ENCODE results near the gene TSPAN5. TPM values are rescaled to one million over a fixed set of nuclear protein-coding genes. Genes with fewer than 3 reads are reported as not detected.
"Not testable (repeated sequence)": the region's sequence is repeated elsewhere in the genome, so short reads cannot be mapped to it uniquely, and the experiment has no call there.

TSPAN5 gene
- total RNA-seq, 1 experiment from 2014 or later = 4.3 TPM

- H3K36me3 ChIP-seq (replicated peaks; ENCODE audit: control insufficient read depth, insufficient read depth, low read length); H3K4me3 ChIP-seq (ENCODE audit: insufficient read depth, low read depth, low read length); H3K27me3 ChIP-seq (ENCODE audit: control insufficient read depth, insufficient read depth, low read length); DNase-seq: not testable (repeated sequence)
These were observed 124.3 kb downstream of the TSPAN5 start for GRCh38 chr4:98534146-98534545.

- Histone ChIP-seq H3K4me3 (ENCODE audit: insufficient read depth, low read depth, low read length) (no peak overlapping the region), H3K36me3 (replicated peaks; ENCODE audit: control insufficient read depth, insufficient read depth, low read length) (no peaks in the 10 kb centered on the region), H3K27me3 (ENCODE audit: control insufficient read depth, insufficient read depth, low read length) (no peaks in the 10 kb centered on the region)
- no peak for DNase-seq
These were observed 127.8 kb downstream of the TSPAN5 start for GRCh38 chr4:98530572-98530971.

GRCh38 chr4:98529970-98530569, 128.3 kb downstream of the TSPAN5 start:
- Histone ChIP-seq H3K27me3 (ENCODE audit: control insufficient read depth, insufficient read depth, low read length) (no peaks in the 10 kb centered on the region), H3K36me3 (replicated peaks; ENCODE audit: control insufficient read depth, insufficient read depth, low read length) (no peaks in the 10 kb centered on the region), H3K4me3 (ENCODE audit: insufficient read depth, low read depth, low read length) (no peak overlapping the region)
- no peak for DNase-seq

GRCh38 chr4:98528882-98529281, 129.5 kb downstream of the TSPAN5 start:
- DNase-seq = no peak
- H3K36me3 ChIP-seq (replicated peaks; ENCODE audit: control insufficient read depth, insufficient read depth, low read length) = no peaks in the 10 kb centered on the region
- no peaks in the 10 kb centered on the region for H3K27me3 ChIP-seq (ENCODE audit: control insufficient read depth, insufficient read depth, low read length)
- H3K4me3 ChIP-seq (ENCODE audit: insufficient read depth, low read depth, low read length) = no peak overlapping the region

GRCh38 chr4:98527534-98528269, 130.7 kb downstream of the TSPAN5 start:
- Histone ChIP-seq H3K36me3 (replicated peaks; ENCODE audit: control insufficient read depth, insufficient read depth, low read length) (no peaks in the 10 kb centered on the region), H3K27me3 (ENCODE audit: control insufficient read depth, insufficient read depth, low read length) (no peaks in the 10 kb centered on the region)
- no peak for DNase-seq

DNA sequence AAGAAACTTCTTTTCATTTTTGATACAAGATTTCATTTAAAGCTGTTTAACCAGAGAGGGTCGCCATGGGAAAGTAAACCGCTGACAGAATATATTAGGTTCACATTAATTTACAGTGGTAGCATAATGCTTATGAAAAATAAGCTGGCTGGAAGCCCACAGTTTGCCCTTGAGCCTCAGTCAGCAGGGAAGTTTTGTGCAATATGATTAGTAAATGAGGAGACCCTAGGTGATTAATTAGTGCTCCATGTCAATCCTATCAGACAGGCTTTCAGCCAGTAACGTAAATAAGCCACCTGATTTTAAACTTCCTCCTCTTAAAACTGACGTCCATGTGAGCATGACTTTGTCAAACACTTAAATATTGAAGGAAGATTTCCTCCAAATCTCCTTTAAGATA, 134.2 kb downstream of the TSPAN5 start:
- DNase-seq = no peak
- no peak overlapping the region for H3K4me3 ChIP-seq (ENCODE audit: insufficient read depth, low read depth, low read length)
- H3K36me3 ChIP-seq (replicated peaks; ENCODE audit: control insufficient read depth, insufficient read depth, low read length) = no peaks in the 10 kb centered on the region
- no peaks in the 10 kb centered on the region for H3K27me3 ChIP-seq (ENCODE audit: control insufficient read depth, insufficient read depth, low read length)

More at GRCh38 chr4:98527534-98528269, 130.7 kb downstream of the TSPAN5 start:
- no peak overlapping the region for H3K4me3 ChIP-seq (ENCODE audit: insufficient read depth, low read depth, low read length)

- Histone ChIP-seq H3K36me3 (replicated peaks; ENCODE audit: control insufficient read depth, insufficient read depth, low read length) (no peaks in the 10 kb centered on the region), H3K4me3 (ENCODE audit: insufficient read depth, low read depth, low read length) (no peak overlapping the region)
- no peak for DNase-seq
These were observed 135.6 kb downstream of the TSPAN5 start for GRCh38 chr4:98522636-98523395.

DNA sequence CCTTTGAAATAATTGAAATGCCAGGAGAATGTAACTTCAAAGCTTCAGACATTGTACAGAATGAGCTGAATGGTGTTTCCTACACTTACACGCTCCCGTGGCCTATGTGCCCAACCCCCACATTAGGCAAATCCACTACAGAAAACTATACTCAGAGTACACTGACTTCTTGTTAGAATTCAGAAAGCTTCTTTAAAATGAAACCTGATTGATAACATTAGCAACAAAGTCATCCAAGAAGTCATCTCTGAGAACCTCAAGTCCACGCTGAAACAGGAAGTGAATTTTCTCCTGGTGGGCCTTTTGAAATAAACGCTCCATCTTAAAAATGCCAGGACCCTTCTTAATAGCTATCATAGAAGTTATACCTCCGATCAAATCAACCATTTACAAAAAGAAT, 136.3 kb downstream of the TSPAN5 start:
- DNase-seq = no peak
- H3K36me3 ChIP-seq (replicated peaks; ENCODE audit: control insufficient read depth, insufficient read depth, low read length) = no peaks in the 10 kb centered on the region
- no peak overlapping the region for H3K4me3 ChIP-seq (ENCODE audit: insufficient read depth, low read depth, low read length)
- H3K27me3 ChIP-seq (ENCODE audit: control insufficient read depth, insufficient read depth, low read length) = no peaks in the 10 kb centered on the region

More at GRCh38 chr4:98522636-98523395, 135.6 kb downstream of the TSPAN5 start:
- no peaks in the 10 kb centered on the region for H3K27me3 ChIP-seq (ENCODE audit: control insufficient read depth, insufficient read depth, low read length)

DNA sequence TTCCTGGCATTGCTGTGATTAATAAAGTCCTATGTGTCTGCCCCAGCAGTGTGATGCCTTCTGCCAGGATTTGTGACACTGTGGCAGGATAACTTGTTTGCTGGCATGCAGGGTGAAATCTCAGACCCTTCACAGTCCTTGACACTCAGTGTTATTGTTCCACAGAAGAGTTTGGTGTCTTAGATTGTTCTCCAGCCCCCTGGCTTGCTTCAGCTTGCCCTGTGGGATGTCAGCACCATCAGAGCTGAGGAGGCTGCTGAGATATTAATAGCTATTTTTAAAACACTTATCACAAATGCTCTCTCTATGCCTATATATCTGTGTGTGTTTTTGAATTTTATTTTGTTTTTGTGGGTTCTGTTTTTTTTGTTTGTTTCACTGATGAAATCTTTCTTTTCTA, 136.9 kb downstream of the TSPAN5 start:
- H3K27me3 ChIP-seq (ENCODE audit: control insufficient read depth, insufficient read depth, low read length) = no peaks in the 10 kb centered on the region
- H3K4me3 ChIP-seq (ENCODE audit: insufficient read depth, low read depth, low read length) = no peak overlapping the region
- DNase-seq = no peak
- H3K36me3 ChIP-seq (replicated peaks; ENCODE audit: control insufficient read depth, insufficient read depth, low read length) = no peaks in the 10 kb centered on the region

DNA sequence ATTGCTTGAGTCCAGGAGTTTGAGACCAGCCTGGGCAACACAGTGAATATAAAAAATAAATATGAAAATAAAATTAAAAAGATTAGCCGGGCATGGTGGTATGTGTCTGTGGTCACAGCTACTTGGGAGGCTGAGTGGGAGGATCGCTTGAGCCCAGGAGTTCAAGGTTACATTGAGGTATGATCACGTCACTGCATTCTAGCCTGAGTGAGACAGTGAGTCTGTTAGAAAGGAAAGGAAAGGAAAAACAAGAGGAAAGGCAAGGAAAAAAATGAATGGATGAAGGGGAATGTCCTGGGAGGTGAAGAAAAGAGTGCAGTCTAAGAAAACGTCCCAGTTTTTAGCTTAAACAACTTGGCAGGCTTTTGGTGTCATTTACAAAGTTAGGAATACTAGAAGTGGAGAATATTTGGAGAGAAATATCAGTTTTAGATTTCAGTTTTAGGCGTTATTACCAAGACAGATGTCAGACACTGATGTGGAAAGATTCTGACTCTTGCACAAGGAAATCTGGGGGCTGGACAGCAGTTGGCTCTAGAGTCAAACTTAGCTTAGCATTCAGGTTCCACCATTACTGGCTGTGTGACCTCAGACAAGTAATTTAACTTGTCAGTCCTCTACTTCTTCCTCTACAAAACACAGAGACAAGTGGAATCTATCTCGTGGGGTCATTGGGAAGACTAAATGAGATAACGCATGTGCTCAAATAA, 139.0 kb downstream of the TSPAN5 start:
- H3K4me3 ChIP-seq (ENCODE audit: insufficient read depth, low read depth, low read length) = no peak overlapping the region
- DNase-seq = no peak
- no peaks in the 10 kb centered on the region for H3K27me3 ChIP-seq (ENCODE audit: control insufficient read depth, insufficient read depth, low read length)

GRCh38 chr4:98518559-98519267, 139.7 kb downstream of the TSPAN5 start:
- DNase-seq = no peak
- no peak overlapping the region for H3K4me3 ChIP-seq (ENCODE audit: insufficient read depth, low read depth, low read length)
- no peaks in the 10 kb centered on the region for H3K27me3 ChIP-seq (ENCODE audit: control insufficient read depth, insufficient read depth, low read length)
- no peaks in the 10 kb centered on the region for H3K36me3 ChIP-seq (replicated peaks; ENCODE audit: control insufficient read depth, insufficient read depth, low read length)

More for the DNA sequence above, 139.0 kb downstream of the TSPAN5 start:
- H3K36me3 ChIP-seq (replicated peaks; ENCODE audit: control insufficient read depth, insufficient read depth, low read length) = no peaks in the 10 kb centered on the region

GRCh38 chr4:98517218-98518021, 141.0 kb downstream of the TSPAN5 start:
- no peak for DNase-seq
- Histone ChIP-seq H3K4me3 (ENCODE audit: insufficient read depth, low read depth, low read length) (no peak overlapping the region), H3K27me3 (ENCODE audit: control insufficient read depth, insufficient read depth, low read length) (no peaks in the 10 kb centered on the region), H3K36me3 (replicated peaks; ENCODE audit: control insufficient read depth, insufficient read depth, low read length) (no peaks in the 10 kb centered on the region)

DNA sequence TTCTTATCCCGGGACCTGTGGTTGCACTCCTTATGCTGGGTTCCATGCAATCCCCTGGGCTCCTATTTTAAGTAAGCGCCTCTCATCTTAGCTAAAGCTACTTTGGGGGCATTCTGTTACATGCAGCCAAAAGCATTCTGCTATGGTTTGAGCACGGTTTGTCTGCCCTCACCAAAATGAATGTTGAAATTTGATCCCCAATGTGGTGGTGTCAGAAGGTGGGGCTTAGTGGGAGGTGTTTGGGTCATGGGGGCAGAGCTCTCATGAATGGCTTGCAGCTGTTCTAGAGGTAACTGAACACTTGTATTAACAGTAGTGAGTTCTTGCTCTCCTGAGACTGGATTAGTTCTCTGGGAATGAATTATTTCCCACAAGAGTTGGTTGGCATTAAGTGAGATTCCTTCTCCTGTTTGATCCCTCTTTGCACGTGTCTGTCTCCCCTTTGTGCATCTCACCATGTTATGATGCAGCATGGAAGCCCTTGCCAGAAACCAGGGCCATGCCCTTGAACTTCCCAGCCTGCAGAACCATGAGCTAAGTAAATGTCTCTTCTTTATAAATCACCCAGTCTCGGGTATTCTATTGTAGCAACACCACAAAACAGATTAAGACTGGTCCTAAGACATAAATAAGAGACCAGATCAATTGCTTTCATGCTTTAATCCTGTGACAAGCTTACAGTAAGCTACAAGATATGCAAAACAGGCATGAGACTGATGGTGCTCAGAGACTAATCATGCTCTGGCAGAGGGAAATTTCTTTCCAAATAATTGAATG, 141.8 kb downstream of the TSPAN5 start:
- Histone ChIP-seq H3K4me3 (ENCODE audit: insufficient read depth, low read depth, low read length) (no peak overlapping the region), H3K27me3 (ENCODE audit: control insufficient read depth, insufficient read depth, low read length) (no peaks in the 10 kb centered on the region), H3K36me3 (replicated peaks; ENCODE audit: control insufficient read depth, insufficient read depth, low read length) (no peaks in the 10 kb centered on the region)
- DNase-seq = no peak
